ENCODE measurements around the gene PEX5L.
"Not testable (repeated sequence)": the region's sequence is repeated elsewhere in the genome, so short reads cannot be mapped to it uniquely, and the experiment has no call there.

PEX5L gene

GRCh38 chr3:179833294-179833693, 203.4 kb downstream of the PEX5L start:
- no peak for DNase-seq (ENCODE audit: low spot score)

GRCh38 chr3:179832333-179832854, 204.3 kb downstream of the PEX5L start:
- DNase-seq (ENCODE audit: low spot score), result no peak

DNA sequence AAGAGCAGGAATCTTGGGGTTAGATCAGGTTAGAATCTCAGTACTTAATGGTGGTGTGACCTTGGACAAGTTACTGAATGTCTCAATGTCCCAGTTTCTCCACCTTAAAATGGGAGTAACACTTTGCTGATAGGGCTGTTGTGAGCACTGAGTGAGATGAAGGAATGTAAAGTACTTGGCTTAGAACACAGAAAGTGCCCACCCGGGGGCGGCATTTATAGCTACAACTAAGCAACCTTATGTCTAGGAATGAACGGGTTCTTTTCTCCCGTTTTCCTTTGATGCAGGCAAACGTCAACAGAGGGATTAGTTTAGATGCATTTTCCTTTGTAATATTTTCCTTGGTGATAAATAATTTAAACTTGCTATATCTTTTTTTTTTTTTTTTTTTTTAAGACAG, 207.3 kb downstream of the PEX5L start:
- no peak for DNase-seq (ENCODE audit: low spot score)

- DNase-seq (ENCODE audit: low spot score), result no peak
Measured at GRCh38 chr3:179828738-179829137, 208.0 kb downstream of the PEX5L start.

DNA sequence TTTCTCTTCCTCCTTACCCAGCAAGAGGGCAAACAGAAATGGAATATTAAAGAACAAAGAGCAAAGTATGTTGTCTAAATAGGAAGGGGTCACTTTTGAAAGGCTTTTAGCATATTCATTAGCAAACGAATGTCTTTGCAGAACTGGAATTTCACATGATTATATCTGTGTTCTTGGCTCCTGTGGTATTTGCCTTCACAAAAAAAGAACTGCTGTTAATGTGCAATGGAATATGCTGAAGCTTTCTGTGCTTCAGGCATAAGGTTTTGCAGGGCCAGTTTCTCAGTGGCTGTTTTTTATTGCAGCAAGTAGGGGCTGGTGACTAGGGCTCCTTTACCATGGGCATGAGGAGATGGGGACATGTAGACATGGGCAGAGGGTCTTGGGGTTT, 210.5 kb downstream of the PEX5L start:
- DNase-seq (ENCODE audit: low spot score), result no peak

GRCh38 chr3:179825527-179826246, 211.1 kb downstream of the PEX5L start:
- DNase-seq (ENCODE audit: low spot score), result no peak

DNA sequence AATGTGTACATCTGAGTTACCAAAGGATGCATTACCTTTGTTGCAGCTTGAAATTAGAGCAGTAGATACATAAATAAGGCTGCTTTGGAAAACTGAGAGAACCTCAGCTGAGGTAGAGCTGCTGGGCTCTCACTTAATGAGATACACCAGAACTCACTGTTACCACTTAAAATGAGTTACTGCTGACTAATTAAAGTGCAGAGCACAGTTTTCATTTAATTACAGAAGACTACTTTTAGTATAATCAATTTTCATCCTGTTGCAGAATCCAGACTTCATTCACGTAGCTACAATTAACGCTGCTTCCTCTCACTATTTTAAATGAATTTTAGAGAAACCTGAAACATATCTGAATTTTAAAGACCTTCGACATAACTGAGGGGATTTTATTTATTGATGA, 214.4 kb downstream of the PEX5L start:
- no peak for DNase-seq (ENCODE audit: low spot score)

DNA sequence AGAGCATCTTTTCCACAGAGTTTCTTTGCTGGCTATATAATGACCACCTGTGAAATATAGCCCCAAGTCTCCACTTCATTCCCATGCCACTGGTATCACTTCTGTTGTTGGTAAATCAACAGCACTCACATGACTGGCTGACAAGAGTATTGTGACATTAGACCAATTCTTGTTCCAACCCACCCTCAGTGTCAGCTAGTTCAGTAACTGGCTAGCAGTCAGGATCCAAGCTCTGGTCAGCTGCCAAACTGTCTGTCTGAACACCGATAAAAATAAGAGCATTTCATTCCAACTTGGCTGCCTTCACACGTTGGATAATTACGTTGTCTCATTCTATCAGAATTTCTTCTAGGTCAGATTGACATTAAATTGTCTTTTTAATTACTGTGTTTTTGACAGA, 217.4 kb downstream of the PEX5L start:
- DNase-seq (ENCODE audit: low spot score), result no peak

GRCh38 chr3:179812096-179812382, 224.7 kb downstream of the PEX5L start:
- no peak for DNase-seq (ENCODE audit: low spot score)

- peak; percentile 88 for DNase-seq (ENCODE audit: low spot score)
Measured at GRCh38 chr3:179811321-179812095, 225.2 kb downstream of the PEX5L start.

DNA sequence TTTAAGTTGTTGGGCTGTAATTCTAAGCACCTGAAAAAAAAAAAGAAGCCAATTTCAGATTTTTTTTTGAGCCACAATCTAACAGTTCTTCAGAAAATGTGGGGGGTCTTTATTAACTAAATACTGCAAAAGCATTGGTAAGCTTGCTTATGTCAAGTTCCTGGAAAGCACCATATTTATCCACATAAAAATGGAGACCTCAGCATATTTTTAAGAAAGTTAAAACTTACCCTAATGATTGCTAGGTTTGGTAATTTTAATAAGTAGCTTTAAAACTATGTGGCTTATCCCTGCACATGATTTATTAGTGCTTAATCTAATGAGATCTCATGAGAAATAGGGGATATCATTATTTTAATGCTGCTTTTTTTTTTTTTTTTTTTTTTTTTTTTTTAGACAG, 227.1 kb downstream of the PEX5L start:
- no peak for DNase-seq (ENCODE audit: low spot score)

DNA sequence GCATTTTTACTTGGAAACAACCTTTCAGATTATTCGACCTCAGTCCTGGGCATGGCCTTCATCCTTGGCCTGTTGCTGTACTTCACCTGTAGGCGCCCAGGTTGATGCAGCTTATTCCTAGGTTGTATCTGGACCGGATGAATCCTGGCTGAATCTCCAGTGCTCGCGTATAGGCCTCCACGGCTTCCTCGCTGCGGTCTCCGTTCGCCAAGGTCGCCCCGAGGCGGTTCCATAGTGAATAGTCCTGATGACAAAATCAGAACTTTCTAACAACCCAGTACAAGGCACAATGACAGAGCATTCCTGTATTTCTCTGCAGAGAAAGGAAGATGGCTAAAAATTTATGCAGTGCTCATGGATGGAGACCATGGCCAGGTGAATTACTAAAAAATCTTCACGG, 229.1 kb downstream of the PEX5L start:
- no peak for DNase-seq (ENCODE audit: low spot score)

GRCh38 chr3:179806177-179806576, 230.6 kb downstream of the PEX5L start:
- DNase-seq (ENCODE audit: low spot score), result peak; percentile 41

GRCh38 chr3:179801856-179802255, 234.9 kb downstream of the PEX5L start:
- no peak for DNase-seq (ENCODE audit: low spot score)

DNA sequence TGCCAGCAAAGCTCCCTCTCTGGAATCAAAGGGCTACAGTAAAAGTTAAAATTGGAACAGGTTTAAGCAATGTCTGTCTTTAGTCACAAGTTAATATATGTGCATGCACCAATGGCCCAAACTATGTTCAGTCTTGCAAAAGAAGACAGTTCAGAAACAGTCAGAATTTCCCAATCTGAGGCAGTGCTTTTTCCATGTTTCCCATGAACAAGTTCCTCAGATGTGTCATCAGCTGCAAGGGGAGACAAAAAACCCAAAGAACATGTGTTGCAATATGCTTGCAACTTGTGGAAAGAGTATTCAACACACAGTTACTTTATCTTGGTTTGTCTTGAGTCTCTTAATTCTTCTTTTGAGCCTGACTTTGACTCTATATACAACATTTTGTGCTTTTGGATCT, 235.5 kb downstream of the PEX5L start:
- DNase-seq (ENCODE audit: low spot score), result no peak

- no peak for DNase-seq (ENCODE audit: low spot score)
Measured at GRCh38 chr3:179797192-179797591, 239.5 kb downstream of the PEX5L start.

- DNase-seq (ENCODE audit: low spot score), result no peak
Measured at GRCh38 chr3:179796421-179796820, 240.3 kb downstream of the PEX5L start.

DNA sequence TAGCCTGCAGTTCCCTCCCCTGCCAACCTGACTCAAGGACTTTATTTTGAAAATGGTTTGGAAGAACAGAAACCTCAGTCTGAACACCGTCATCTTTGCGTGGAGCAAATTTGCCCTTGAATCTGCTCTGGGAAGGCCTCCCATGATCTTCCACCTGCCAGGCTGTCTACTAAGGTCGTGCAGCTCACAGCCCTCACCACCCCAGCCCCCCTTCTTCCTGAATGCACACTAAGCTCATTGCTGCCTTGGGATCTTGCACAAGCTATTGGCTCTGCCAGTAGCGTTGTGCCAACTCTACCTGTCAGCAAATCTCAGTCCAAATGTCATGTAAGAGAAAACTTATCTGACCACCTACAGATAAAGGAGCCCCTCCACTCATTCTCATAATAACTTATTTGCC, 242.4 kb downstream of the PEX5L start:
- no peak for DNase-seq (ENCODE audit: low spot score)

DNA sequence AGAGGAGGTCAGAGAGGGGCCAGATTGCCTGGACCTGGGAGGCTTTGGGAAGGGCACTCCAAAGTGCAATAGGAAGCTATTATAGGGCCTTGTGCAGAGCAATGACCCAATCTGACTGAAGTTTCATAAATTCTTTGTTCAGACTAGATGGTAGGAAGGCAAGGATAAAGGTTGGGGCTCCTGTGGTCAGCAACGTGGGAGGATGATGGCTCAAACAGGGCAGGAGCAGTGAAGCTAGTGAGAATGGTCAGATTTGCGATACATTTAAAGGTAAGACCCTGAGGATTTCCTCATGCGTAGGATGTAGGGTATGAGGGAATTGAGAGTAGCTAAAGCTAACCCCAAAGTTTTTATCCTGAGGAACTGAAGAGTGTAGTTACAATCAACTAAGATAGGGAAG, 244.9 kb downstream of the PEX5L start:
- no peak for DNase-seq (ENCODE audit: low spot score)

GRCh38 chr3:179788996-179789395, 247.7 kb downstream of the PEX5L start:
- DNase-seq (ENCODE audit: low spot score), result no peak

- not testable (repeated sequence) for DNase-seq (ENCODE audit: low spot score)
Measured at GRCh38 chr3:179782841-179783240, 253.9 kb downstream of the PEX5L start.

DNA sequence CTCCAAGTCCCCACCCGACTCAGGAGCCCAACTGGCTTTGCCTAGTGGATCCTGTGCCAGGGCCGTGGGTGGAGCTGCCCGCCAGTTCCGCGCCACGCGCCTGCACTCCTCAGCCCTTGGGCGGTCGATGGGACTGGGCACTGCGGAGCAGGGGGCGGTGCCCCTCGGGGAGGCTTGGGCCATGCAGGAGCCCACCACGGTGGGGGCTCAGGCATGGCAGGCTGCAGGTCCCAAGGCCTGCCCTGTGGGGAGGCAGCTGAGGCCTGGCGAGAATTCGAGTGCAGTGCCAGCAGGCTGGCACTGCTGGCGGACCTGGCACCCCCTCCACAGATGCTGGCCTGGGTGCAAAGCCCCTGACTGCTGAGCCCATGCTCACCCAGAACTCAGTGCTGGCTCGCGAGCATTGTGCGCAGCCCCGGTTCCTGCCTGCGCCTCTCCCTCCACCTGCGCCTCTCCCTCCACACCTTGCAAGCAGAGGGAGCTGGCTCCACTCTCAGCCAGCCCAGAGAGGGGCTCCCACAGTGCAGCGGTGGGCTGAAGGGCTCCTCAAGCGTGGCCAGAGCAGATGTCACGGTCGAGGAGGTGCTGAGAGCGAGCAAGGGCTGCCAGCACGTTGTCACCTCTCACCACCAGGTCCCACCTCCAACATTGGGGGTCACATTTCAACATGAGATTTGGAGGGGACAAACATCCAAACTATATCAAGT, 261.2 kb downstream of the PEX5L start:
- no peak for DNase-seq (ENCODE audit: low spot score)

DNA sequence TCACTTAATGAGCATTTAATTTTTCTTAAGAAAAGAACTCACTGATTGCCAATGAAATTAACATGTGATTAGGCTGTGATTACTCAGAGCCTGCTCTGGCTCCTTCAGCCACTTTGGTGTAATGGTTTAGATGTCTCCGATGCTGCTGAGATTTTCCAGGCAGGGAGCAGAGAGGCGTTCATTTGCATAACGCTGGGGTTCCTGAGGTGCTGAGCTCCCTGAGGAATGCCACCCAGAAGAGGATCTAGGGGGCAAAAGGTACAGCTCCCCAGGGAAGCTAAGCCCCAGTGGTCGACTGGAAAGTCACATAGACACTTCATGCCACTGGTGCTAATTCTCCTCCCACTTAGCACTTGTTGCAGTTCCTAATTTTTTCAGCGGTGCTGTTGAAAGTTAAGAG, 264.4 kb downstream of the PEX5L start:
- DNase-seq (ENCODE audit: low spot score), result no peak

All from pons (tissue), 1 donor.